Karpas-422 (cell line): ENCODE results near the gene ADGRG1. TPM values are rescaled to one million over a fixed set of nuclear protein-coding genes. Genes with fewer than 3 reads are reported as not detected.

Experiments
- DNase-seq: peaks from one replicate; pipeline ENCODE4 v3.0.0-alpha.2; 2015
- H2AFZ ChIP-seq: fragments of 200-600 bp; sonication (generic); 2 replicates; pipeline ENCODE4 v1.6.1; 2014; ENCODE audit warnings: antibody characterized with exemption, low read length, mixed read lengths
- H3K27ac ChIP-seq: fragments of 200-600 bp; sonication (generic); 2 replicates; pipeline ENCODE4 v1.5.1; 2014; ENCODE audit warnings: mild to moderate bottlenecking, low read length, moderate library complexity
- H3K27me3 ChIP-seq: fragments of 200-600 bp; sonication (generic); 2 replicates; pipeline ENCODE4 v1.6.1; 2014; ENCODE audit warnings: low read length, mixed read lengths
- H3K36me3 ChIP-seq: fragments of 200-600 bp; sonication (generic); 2 replicates; pipeline ENCODE4 v1.6.1; 2014; ENCODE audit warnings: low read length, mixed read lengths; ENCODE audit not compliant: insufficient read depth
- H3K4me1 ChIP-seq: fragments of 200-600 bp; sonication (generic); 2 replicates; pipeline ENCODE4 v1.6.1; 2014; ENCODE audit warnings: mild to moderate bottlenecking, low read length, mixed read lengths
- H3K4me2 ChIP-seq: fragments of 200-600 bp; sonication (generic); 2 replicates; pipeline ENCODE4 v1.6.1; 2014; ENCODE audit warnings: low read length, low read depth, mild to moderate bottlenecking; ENCODE audit not compliant: poor library complexity, severe bottlenecking
- H3K4me3 ChIP-seq: fragments of 200-600 bp; sonication (generic); 2 replicates; pipeline ENCODE4 v1.5.1; 2014; ENCODE audit warnings: mild to moderate bottlenecking, antibody characterized with exemption, low read length, mixed read lengths
- H3K79me2 ChIP-seq: fragments of 200-600 bp; sonication (generic); 2 replicates; pipeline ENCODE4 v1.6.1; 2014; ENCODE audit warnings: mild to moderate bottlenecking, low read length, mixed read lengths
- H3K9ac ChIP-seq: fragments of 200-600 bp; sonication (generic); 2 replicates; pipeline ENCODE4 v1.6.0; 2014; ENCODE audit warnings: low read length
- H3K9me2 ChIP-seq: fragments of 200-600 bp; sonication (generic), shearing (Covaris generic); replicated peaks from 2 replicates; pipeline ENCODE4 v1.6.0; 2014; ENCODE audit warnings: mild to moderate bottlenecking, low read length, moderate library complexity; ENCODE audit not compliant: insufficient read depth
- H3K9me3 ChIP-seq: fragments of 300-700, 200-600 bp; sonication (generic); 2 replicates; pipeline ENCODE4 v1.6.1; 2014; ENCODE audit warnings: low read length, mixed read lengths
- H4K20me1 ChIP-seq: fragments of 200-600 bp; sonication (generic); 2 replicates; pipeline ENCODE4 v1.6.1; 2014; ENCODE audit warnings: mild to moderate bottlenecking, antibody characterized with exemption, low read length, low read depth; ENCODE audit not compliant: insufficient read depth
- total RNA-seq: library from RNA; depleted of rRNA; stranded (reverse); fragments of >200 nt; shearing (Covaris generic); gene quantifications from 2 replicates; pipeline ENCODE4 v1.2.3, GENCODE V29; 2014; ENCODE audit warnings: low replicate concordance

ADGRG1 gene
- total RNA-seq, 1 experiment from 2014 or later = not detected

DNA sequence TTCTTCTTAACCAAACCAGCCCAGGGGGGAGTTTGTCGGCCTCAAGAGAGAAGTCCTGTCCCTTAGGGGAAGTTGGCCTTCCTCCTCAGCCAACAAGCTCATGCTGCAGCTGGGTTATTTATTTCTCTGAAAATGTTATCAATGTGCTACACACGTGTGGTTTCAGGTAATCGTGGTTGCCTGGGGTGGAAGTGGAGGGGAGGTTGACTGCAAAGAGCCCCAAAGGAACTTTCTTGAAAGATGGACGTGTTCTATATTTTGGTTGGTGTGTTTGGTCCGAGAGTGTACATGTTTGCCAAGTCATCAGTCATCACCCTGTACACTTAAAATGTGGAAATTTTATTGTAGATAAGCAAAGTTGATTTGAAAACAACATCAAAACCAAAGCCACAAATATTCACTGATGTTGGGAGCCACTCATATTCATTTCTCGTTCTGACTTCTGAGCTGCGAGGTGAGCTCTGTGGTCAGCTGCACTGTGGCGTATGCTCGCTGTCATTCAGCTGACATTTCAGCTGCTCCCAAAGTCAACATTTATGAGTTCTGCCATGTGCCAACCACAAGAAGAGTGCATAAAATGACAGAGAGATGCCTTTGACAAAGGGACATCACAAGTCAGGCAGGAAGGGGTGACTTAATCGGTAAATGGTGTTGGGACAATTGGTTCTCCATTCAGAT is 26.5 kb upstream of the ADGRG1 start:
- Histone ChIP-seq H4K20me1 (no peaks in the 10 kb centered on the region), H3K79me2 (no peaks in the 10 kb centered on the region), H3K27me3 (no peaks in the 10 kb centered on the region), H3K9me3 (no peaks in the 10 kb centered on the region), H3K4me3 (no peak overlapping the region), H3K27ac (no peak overlapping the region), H3K4me2 (no peak overlapping the region), H3K4me1 (peaks cover 5% of the 10 kb centered on the region), H3K36me3 (no peaks in the 10 kb centered on the region), H3K9ac (no peak overlapping the region), H3K9me2 (no peaks in the 10 kb centered on the region), H2AFZ (no peak overlapping the region)
- DNase-seq = no peak

DNA sequence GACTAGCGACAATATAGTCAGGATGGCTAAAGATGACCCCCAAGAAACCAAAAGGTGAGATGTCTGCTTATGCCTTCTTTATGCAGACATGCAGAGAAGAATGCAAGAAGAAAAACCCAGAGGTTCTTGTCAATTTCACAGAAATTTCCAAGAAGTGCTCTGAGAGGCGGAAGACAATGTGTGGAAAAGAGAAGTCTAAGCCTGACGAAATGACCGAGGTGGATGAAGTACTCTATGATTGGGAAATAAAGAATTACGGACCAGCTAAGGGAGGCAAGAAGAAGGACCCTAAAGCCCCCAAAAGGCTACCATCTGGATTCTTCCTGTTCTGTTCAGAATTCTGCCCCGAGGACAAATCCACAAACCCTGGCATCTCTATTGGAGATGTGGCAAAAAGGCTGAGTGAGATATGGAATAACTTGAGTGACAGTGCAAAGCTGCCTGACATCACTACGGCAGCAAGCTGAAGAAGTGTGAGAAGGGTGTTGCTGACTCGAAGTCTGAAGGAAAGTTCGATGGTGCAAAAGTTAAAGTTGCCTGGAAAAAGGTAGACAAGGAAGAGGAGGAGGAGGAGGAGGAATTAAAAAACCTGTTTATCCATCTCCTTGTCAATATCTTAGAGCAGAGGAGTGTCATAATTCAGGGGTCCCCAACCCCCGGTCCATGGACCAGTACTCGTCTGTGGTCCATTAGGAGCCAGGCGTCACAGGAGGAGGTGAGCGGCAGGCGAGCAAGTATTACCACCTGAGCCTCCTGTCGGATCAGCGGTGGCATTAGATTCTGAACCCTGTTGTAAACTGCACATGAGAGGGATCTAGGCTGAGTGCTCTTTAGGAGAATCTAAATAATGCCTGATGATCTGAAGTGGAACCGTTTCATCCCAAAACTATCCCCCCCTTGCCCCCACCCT is 25.1 kb upstream of the ADGRG1 start:
- no peak overlapping the region for H3K4me3 ChIP-seq
- DNase-seq = no peak

DNA sequence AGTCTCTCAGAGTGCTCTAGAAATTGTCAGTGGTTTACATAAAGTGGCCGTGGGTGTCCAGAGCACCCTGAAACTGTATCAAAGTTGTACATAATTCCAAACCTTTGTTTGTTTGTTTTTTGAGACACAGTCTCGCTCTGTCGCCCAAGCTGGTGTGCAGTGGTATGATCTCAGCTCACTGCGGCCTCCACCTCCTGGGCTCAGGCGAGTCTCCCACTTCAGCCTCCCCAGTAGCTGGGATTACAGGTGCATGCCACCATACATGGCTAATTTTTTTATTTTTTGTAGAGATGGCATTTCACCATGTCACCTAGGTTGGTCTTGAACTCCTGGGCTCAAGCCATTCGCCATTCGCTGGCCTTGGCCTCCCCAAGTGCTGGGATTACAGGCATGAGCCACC is 24.3 kb upstream of the ADGRG1 start:
- H3K4me3 ChIP-seq = no peak overlapping the region
- peaks cover 5% of the 10 kb centered on the region for H3K4me1 ChIP-seq
- H3K27me3 ChIP-seq = no peaks in the 10 kb centered on the region
- no peak overlapping the region for H2AFZ ChIP-seq
- no peaks in the 10 kb centered on the region for H3K9me3 ChIP-seq
- H4K20me1 ChIP-seq = no peaks in the 10 kb centered on the region
- H3K9ac ChIP-seq = no peak overlapping the region
- no peak overlapping the region for H3K4me2 ChIP-seq
- no peak overlapping the region for H3K27ac ChIP-seq
- H3K9me2 ChIP-seq = no peaks in the 10 kb centered on the region
- no peaks in the 10 kb centered on the region for H3K79me2 ChIP-seq
- DNase-seq = no peak
- H3K36me3 ChIP-seq = no peaks in the 10 kb centered on the region

More for the DNA sequence above, 25.1 kb upstream of the ADGRG1 start:
- Histone ChIP-seq H3K27ac (no peak overlapping the region), H3K79me2 (no peaks in the 10 kb centered on the region), H3K9ac (no peak overlapping the region), H4K20me1 (no peaks in the 10 kb centered on the region), H3K4me2 (no peak overlapping the region), H3K27me3 (no peaks in the 10 kb centered on the region), H3K9me3 (no peaks in the 10 kb centered on the region), H3K9me2 (no peaks in the 10 kb centered on the region), H3K4me1 (peaks cover 5% of the 10 kb centered on the region), H3K36me3 (no peaks in the 10 kb centered on the region), H2AFZ (no peak overlapping the region)

DNA sequence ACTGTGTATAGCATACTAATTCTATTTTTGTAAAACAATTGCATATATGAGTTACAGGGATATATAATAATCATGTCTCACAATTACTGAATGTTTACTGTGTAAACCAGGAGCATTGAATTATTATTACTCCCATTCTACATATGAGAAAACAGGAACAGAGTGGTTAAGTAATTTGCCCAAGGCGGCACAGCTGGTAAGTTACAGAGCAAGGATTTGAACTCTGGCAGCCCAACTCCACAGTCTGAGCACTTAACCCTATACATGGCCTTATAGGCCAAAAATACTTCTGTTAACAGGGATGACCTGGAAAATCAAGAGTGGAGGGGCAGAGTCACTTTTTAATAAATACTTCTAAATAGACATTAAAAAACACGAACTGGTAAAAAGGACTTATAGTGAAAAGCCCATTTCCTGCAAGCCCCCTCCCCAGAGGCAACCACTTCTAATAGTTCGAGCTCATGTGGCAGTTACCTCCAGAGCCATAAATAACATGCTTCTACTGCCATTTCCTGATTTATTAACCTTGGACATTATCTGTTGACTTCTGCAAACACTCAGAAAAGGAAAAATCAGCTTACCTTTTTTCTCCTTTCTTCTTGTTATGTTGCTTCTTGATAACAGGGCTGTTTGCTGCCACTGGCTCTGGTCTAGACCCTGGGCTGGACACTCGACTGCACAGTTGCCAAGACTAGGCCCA is 22.1 kb upstream of the ADGRG1 start:
- Histone ChIP-seq H3K27ac (no peak overlapping the region), H3K9ac (no peak overlapping the region), H3K4me1 (peaks cover 5% of the 10 kb centered on the region)

DNA sequence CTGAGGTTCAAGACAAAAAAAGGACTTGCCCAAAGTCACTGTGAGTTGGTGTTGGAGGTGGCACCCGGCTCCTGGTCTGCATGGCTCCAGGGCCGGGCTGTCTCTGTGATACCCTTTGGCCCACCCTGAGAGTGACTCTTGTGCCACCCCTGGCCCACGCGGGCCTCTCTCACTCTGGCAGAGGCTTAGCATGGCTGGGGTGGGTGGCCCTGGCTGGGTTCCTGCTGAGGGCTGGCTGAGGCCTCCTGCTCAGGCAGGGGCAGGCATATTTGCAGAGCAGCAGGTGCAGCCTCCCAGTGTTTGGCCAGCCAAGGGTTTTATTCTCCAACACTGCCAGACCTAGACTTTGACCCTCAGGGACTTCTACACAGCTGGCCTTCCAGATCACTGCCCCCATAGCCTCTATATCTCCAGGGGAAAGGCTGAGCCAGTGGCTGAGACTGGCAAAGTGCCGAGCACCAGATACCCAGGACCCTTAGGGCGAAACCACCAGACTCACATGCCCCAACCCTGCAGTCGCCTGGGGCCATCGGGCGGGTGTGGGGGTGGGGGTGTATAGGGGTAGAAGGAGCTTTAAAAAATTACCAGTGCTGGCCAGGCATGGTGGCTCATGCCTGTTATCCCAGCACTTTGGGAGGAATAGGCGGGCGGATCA is 21.5 kb upstream of the ADGRG1 start:
- Histone ChIP-seq H3K27me3 (no peaks in the 10 kb centered on the region), H3K79me2 (no peaks in the 10 kb centered on the region), H3K4me1 (no peaks in the 10 kb centered on the region; the same call in 1 of the 2 replicates), H3K27ac (no peak overlapping the region), H3K36me3 (no peaks in the 10 kb centered on the region), H3K4me3 (no peak overlapping the region), H3K9me3 (no peaks in the 10 kb centered on the region), H3K4me2 (no peak overlapping the region), H3K9ac (no peak overlapping the region), H2AFZ (no peak overlapping the region), H3K9me2 (no peaks in the 10 kb centered on the region), H4K20me1 (no peaks in the 10 kb centered on the region)
- DNase-seq = no peak

More for the DNA sequence above, 22.1 kb upstream of the ADGRG1 start:
- Histone ChIP-seq H3K9me3 (no peaks in the 10 kb centered on the region), H3K36me3 (no peaks in the 10 kb centered on the region), H4K20me1 (no peaks in the 10 kb centered on the region), H2AFZ (no peak overlapping the region), H3K27me3 (no peaks in the 10 kb centered on the region), H3K79me2 (no peaks in the 10 kb centered on the region), H3K4me2 (no peak overlapping the region), H3K9me2 (no peaks in the 10 kb centered on the region), H3K4me3 (no peak overlapping the region)
- no peak for DNase-seq

DNA sequence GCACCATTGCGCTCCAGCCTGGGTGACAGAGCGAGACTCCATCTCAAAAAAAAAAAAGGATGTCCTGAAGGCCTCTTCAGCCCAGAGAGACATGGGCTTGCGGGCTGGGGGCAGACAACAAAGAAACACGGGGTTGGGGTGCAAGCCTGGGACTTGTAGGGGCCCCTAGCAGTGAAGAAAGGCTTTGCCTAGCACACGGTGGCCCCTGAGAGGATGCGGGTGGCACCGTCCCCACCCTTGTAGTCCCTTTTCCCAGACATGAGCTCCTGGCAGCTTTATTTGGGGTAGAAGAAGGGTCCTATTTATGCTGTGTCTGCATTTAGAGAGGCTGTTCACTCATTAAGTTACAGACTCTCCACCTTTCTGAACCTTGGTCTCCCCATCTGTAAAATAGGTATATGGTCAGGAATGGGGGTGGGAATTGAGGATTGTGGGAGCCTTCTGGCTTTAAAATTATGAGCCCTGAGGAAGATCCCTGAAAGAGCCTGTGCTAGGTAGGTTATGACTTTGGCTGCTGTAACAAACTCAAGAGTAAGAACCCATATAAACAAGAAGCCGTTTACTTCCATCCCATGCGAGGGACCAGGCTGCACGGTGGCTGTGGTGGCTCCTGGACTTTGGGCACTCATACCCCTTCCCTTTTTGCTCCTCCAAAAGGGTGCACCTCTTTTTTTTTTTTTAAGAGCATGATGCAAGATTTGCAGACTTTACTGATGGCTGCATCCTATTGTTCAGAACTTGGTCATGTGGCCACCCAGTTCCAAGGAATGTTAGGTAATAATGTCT is 20.6 kb upstream of the ADGRG1 start:
- no peak overlapping the region for H3K27ac ChIP-seq

DNA sequence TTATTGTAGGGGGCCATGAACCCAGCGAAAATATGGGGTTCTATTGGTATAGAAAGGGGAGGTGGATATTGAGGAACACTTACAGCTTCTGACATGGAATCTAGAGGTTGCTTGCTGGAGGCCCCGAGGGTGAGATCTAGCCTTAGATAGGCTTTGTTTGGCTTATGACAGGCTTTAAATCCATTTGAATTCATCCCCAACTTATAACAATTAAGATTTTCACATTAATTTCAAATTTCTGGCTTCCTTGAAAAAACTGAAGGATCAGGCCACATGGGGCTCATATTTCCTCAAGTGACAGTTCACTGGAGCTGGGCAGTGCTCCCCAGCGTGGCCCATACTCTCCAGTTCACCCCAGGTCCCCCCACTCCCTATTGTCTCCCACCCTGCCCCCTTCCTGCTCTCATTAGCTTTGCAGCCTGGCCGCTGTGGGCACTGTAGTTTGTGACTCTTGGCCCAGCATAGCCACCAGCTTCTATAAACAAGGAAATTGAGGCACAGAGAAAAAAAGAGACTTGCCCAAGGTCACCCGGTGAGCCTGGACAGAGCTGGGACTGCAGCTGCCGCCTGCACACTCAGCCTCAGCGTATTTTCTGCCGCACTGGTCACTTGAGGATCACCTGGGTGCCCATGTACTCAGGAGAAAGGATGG is 19.8 kb upstream of the ADGRG1 start:
- Histone ChIP-seq H4K20me1 (no peaks in the 10 kb centered on the region), H2AFZ (no peak overlapping the region)

More for the DNA sequence above, 20.6 kb upstream of the ADGRG1 start:
- Histone ChIP-seq H3K79me2 (no peaks in the 10 kb centered on the region), H3K9ac (no peak overlapping the region), H3K4me3 (no peak overlapping the region), H3K27me3 (no peaks in the 10 kb centered on the region), H3K9me2 (no peaks in the 10 kb centered on the region), H3K4me1 (no peaks in the 10 kb centered on the region), H3K4me2 (no peak overlapping the region), H3K9me3 (no peaks in the 10 kb centered on the region), H4K20me1 (no peaks in the 10 kb centered on the region), H3K36me3 (no peaks in the 10 kb centered on the region), H2AFZ (no peak overlapping the region)
- DNase-seq = no peak

More for the DNA sequence above, 19.8 kb upstream of the ADGRG1 start:
- no peaks in the 10 kb centered on the region for H3K4me1 ChIP-seq
- no peak overlapping the region for H3K9ac ChIP-seq
- no peaks in the 10 kb centered on the region for H3K36me3 ChIP-seq
- H3K79me2 ChIP-seq = no peaks in the 10 kb centered on the region
- no peak for DNase-seq
- H3K9me3 ChIP-seq = no peaks in the 10 kb centered on the region
- H3K4me2 ChIP-seq = no peak overlapping the region
- H3K27ac ChIP-seq = no peak overlapping the region
- H3K27me3 ChIP-seq = no peaks in the 10 kb centered on the region
- no peaks in the 10 kb centered on the region for H3K9me2 ChIP-seq
- no peak overlapping the region for H3K4me3 ChIP-seq
